A549 (cell line): ENCODE measurements around the gene OSBPL9. TPM values are rescaled to one million over a fixed set of nuclear protein-coding genes. Genes with fewer than 3 reads are reported as not detected.

Source experiments
- ATAC-seq, 2 experiments: fragments of 200-7000 bp in 1 of 2; fragments of >200 bp in 1 of 2; cut with Nextera tagmentation in 1 of 2; cut with Tn5 transposase in 1 of 2; 3 replicates each; pipeline versions ENCODE4 v1.8.0 to v1.9.1; 2018 to 2020; ENCODE audit warnings: mild to moderate bottlenecking in 1 of 2, moderate library complexity in 1 of 2
- CTCF ChIA-PET: fragments of 300-600 bp; sonication (Branson Sonifier 250); formaldehyde crosslinking; extraction: SDS; loops from one replicate; lab custom pipeline; 2021; ENCODE audit warnings: antibody characterized with exemption, inconsistent platforms; lab: Yijun Ruan, JAX
- POLR2A ChIA-PET: fragments of 350-600 bp; formaldehyde crosslinking; extraction: SDS; loops from one replicate; lab custom pipeline; 2021; ENCODE audit warnings: antibody characterized with exemption, inconsistent platforms; lab: Yijun Ruan, JAX
- DNase-seq, 2 experiments: peaks; one replicate each; pipeline versions ENCODE4 v3.0.0 to v3.0.0-alpha.2; 2011 to 2016; ENCODE audit warnings: low read depth in 1 of 2, low spot score in 1 of 2
- FAIRE-seq: peaks from 2 replicates; lab custom pipeline; 2011; peaks lifted over from hg19 to GRCh38; lab: Jason Lieb, UNC
- H3K27ac ChIP-seq, 2 experiments: fragments of >200 bp; sonication (Bioruptor Twin); formaldehyde crosslinking; 3 replicates each; pipeline ENCODE4 v1.5.1; 2016 to 2017
- H3K4me1 ChIP-seq: fragments of >200 bp; sonication (Bioruptor Twin); formaldehyde crosslinking; 3 replicates; pipeline ENCODE4 v1.6.1; 2016
- H3K4me2 ChIP-seq: fragments of >200 bp; sonication (Bioruptor Twin); formaldehyde crosslinking; 3 replicates; pipeline ENCODE4 v1.6.1; 2016
- H3K4me3 ChIP-seq: fragments of >200 bp; sonication (Bioruptor Twin); formaldehyde crosslinking; 3 replicates; pipeline ENCODE4 v1.5.1; 2016
- H3K9me3 ChIP-seq: fragments of >200 bp; sonication (Bioruptor Twin); formaldehyde crosslinking; 3 replicates; pipeline ENCODE4 v1.6.1; 2016
- CBX8 ChIP-seq: fragments of 200-600 bp; sonication (generic); IDR thresholded peaks from 2 replicates; pipeline ENCODE4 v1.6.1; 2016
- CEBPB ChIP-seq, 2 experiments: fragments of >200 bp in 1 of 2; sonication (Bioruptor Twin) in 1 of 2; formaldehyde crosslinking in 1 of 2; IDR thresholded peaks; 2 replicates each; pipeline ENCODE4 v1.6.1; 2012 to 2016
- CHD4 ChIP-seq: fragments of 200-600 bp; sonication (generic); IDR thresholded peaks from 2 replicates; pipeline ENCODE4 v1.6.1; 2016; ENCODE audit warnings: antibody characterized with exemption, mild to moderate bottlenecking, borderline replicate concordance
- FOSB ChIP-seq: fragments of 250-450 bp; sonication (Bioruptor Pico); IDR thresholded peaks from 2 replicates; pipeline ENCODE4 v1.5.0; 2020; ENCODE audit warnings: mild to moderate bottlenecking, moderate library complexity
- GATA3 ChIP-seq: IDR thresholded peaks from 2 replicates; pipeline ENCODE4 v1.6.1; 2012; ENCODE audit warnings: borderline replicate concordance
- HOXB13 ChIP-seq: fragments of 250-450 bp; sonication (Bioruptor Pico); IDR thresholded peaks from 2 replicates; pipeline ENCODE4 v1.5.0; 2020; ENCODE audit warnings: low read depth, mild to moderate bottlenecking, moderate library complexity
- HOXB5 ChIP-seq: fragments of 250-450 bp; sonication (Bioruptor Pico); IDR thresholded peaks from 2 replicates; pipeline ENCODE4 v1.5.0; 2020; ENCODE audit warnings: mild to moderate bottlenecking, moderate library complexity
- JUNB ChIP-seq: fragments of >200 bp; sonication (Bioruptor Twin); formaldehyde crosslinking; IDR thresholded peaks from 2 replicates; pipeline ENCODE4 v1.6.1; 2016
- KDM1A ChIP-seq: fragments of 200-600 bp; sonication (generic); IDR thresholded peaks from 2 replicates; pipeline ENCODE4 v1.6.1; 2016; ENCODE audit warnings: low read depth, mild to moderate bottlenecking
- MAZ ChIP-seq: fragments of 150-350 bp; IDR thresholded peaks from 2 replicates; pipeline ENCODE4 v1.6.1; 2014; ENCODE audit warnings: antibody characterized with exemption, low read depth, low read length, borderline replicate concordance
- NFE2L2 ChIP-seq: fragments of 150-350 bp; conservative IDR thresholded peaks from 2 replicates; pipeline ENCODE4 v1.6.1; 2014; ENCODE audit warnings: low read length
- PHF8 ChIP-seq: fragments of 200-600 bp; sonication (generic); IDR thresholded peaks from 2 replicates; pipeline ENCODE4 v1.6.1; 2016; ENCODE audit warnings: low read depth, mild to moderate bottlenecking, antibody characterized with exemption, moderate library complexity, borderline replicate concordance
- POLR2A ChIP-seq: IDR thresholded peaks from 2 replicates; pipeline ENCODE4 v1.6.1; 2012; ENCODE audit warnings: mild to moderate bottlenecking, low read length
- POLR2AphosphoS2 ChIP-seq: conservative IDR thresholded peaks from 2 replicates; pipeline ENCODE4 v1.6.1; 2012; ENCODE audit warnings: low read length, improper control_type of control experiment, inconsistent platforms
- RAD21 ChIP-seq, 2 experiments: fragments of >200 bp in 1 of 2; sonication (Bioruptor Twin) in 1 of 2; formaldehyde crosslinking in 1 of 2; IDR thresholded peaks in 1 of 2; conservative IDR thresholded peaks in 1 of 2; 2 replicates in 1 of 2; 3 replicates in 1 of 2; pipeline ENCODE4 v1.6.1; 2012 to 2018; ENCODE audit warnings: inconsistent platforms in 1 of 2
- RARB ChIP-seq: fragments of 250-450 bp; sonication (Bioruptor Pico); IDR thresholded peaks from 2 replicates; pipeline ENCODE4 v1.8.0; 2021; ENCODE audit warnings: mild to moderate bottlenecking, moderate library complexity
- RNF2 ChIP-seq: fragments of 200-600 bp; sonication (generic); IDR thresholded peaks from 2 replicates; pipeline ENCODE4 v1.6.1; 2016; ENCODE audit warnings: low read depth, mild to moderate bottlenecking, antibody characterized with exemption, moderate library complexity, borderline replicate concordance
- SREBF2 ChIP-seq: fragments of 450-650 bp; IDR thresholded peaks from 2 replicates; pipeline ENCODE4 v1.6.1; 2014; ENCODE audit warnings: mild to moderate bottlenecking, moderate library complexity
- TP53 ChIP-seq: fragments of 250-450 bp; sonication (Bioruptor Pico); IDR thresholded peaks from 2 replicates; pipeline ENCODE4 v1.5.0; 2021; ENCODE audit warnings: mild to moderate bottlenecking, moderate library complexity
- ZC3H11A ChIP-seq: fragments of 450-650 bp; IDR thresholded peaks from 2 replicates; pipeline ENCODE4 v1.6.1; 2014; ENCODE audit warnings: antibody characterized with exemption, mild to moderate bottlenecking
- ZSCAN20 ChIP-seq: fragments of 250-450 bp; sonication (Bioruptor Pico); IDR thresholded peaks from 2 replicates; pipeline ENCODE4 v1.8.0; 2022; ENCODE audit warnings: mild to moderate bottlenecking, moderate library complexity
- WGBS: methylation state at CpG from one replicate; pipeline ENCODE4 v1.1.6; 2017; ENCODE audit errors: missing lambda C conversion rate; 5-methylcytosine and 5-hydroxymethylcytosine counted together
- polyA plus RNA-seq, 4 experiments: library from polyadenylated mRNA; depleted of rRNA in 3 of 4; stranded (reverse); fragments of >200 nt; fragmentation: RNase III in 1 of 4; extraction: RNeasy Plus Mini Kit Qiagen cat#74134 plus additional on column Dnase treatment in 1 of 4; gene quantifications; 2 replicates in 3 of 4; 3 replicates in 1 of 4; pipeline ENCODE4 v1.2.3, GENCODE V29; 2011 to 2017
- TF ChIP-seq, protein P1 (sequence below): fragments of >200 bp; sonication (Bioruptor Twin); formaldehyde crosslinking; IDR thresholded peaks from 2 replicates; pipeline ENCODE4 v1.6.1; 2016
- TF ChIP-seq, protein P2 (sequence below): fragments of 250-450 bp; sonication (Bioruptor Pico); IDR thresholded peaks from 2 replicates; pipeline ENCODE4 v1.5.0; 2020; ENCODE audit warnings: low read depth, mild to moderate bottlenecking, moderate library complexity

Gene OSBPL9
- polyA plus RNA-seq, 2 of the 4 experiments (the other 2 are of a cell fraction) = 52.6 to 93.7 TPM

DNA sequence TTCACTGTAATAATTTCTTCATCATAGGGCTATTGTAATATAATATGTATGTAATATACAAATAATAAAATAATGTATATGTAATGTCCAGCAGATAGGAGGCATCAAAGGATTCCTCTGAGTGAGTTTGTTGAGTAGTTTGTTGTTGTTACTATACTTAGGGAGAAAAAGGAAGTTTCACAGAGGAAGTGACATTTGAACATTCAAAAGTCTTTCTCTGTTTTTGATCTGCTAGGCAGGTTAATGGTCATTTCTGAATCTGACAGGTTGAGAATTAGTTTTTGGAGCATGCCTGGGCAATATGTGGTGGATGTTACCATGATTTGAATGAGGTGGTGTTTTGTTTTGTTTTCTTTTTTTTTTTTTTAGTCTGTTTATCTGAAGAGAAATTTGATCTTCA is 159.5 kb downstream of the OSBPL9 start:
- no peak overlapping the region for H3K4me2 ChIP-seq
- TF ChIP-seq CEBPB (IDR thresholded peaks at IDR 0.05) = no peak
- no peak for TF ChIP-seq MAZ
- no peak for TF ChIP-seq PHF8
- no peak for TF ChIP-seq KDM1A
- no peak for TF ChIP-seq GATA3
- TF ChIP-seq RNF2 = no peak
- no peak for TF ChIP-seq SREBF2
- no peak for TF ChIP-seq HOXB5 (CRISPR knock-in tag)
- TF ChIP-seq, protein P1, sequence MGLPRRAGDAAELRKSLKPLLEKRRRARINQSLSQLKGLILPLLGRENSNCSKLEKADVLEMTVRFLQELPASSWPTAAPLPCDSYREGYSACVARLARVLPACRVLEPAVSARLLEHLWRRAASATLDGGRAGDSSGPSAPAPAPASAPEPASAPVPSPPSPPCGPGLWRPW = no peak
- TF ChIP-seq ZC3H11A = no peak
- TF ChIP-seq JUNB = no peak
- no peak for TF ChIP-seq TP53
- no peak for TF ChIP-seq RAD21 (conservative IDR thresholded peaks at IDR 0.05 in 1 of 2, IDR thresholded peaks at IDR 0.05 in 1 of 2)
- DNase-seq = no peak
- no peak for ATAC-seq
- no peaks in the 10 kb centered on the region for H3K9me3 ChIP-seq
- no peaks in the 10 kb centered on the region for H3K4me1 ChIP-seq
- CTCF ChIA-PET = interaction anchor here (1.2 to 1.3 kb wide), 2 partner anchors 8 to 149 kb away, joined by 4 read pairs; no protein-coding TSS in a partner anchor
- no peak overlapping the region for H3K4me3 ChIP-seq
- H3K27ac ChIP-seq = no peak overlapping the region
- no peak for FAIRE-seq
- POLR2A ChIA-PET = no interaction called here

DNA sequence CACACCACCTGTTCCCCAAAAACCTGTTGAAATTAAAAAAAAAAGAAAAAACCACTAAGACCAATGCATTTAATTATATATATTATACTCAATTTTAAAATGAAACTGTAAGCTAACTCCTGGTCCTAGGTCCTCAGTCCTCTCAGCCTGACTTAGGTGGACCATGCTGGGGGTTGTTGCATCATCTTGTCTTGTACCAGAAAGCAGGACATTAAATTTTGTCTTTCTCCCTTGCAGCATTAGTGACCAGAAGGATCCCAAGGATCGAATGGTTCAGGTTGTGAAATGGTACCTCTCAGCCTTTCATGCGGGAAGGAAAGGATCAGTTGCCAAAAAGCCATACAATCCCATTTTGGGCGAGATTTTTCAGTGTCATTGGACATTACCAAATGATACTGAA is 164.0 kb downstream of the OSBPL9 start:
- TF ChIP-seq NFE2L2 = no peak
- TF ChIP-seq JUNB = no peak
- no peak for TF ChIP-seq POLR2AphosphoS2
- no peak for TF ChIP-seq HOXB5 (CRISPR knock-in tag)
- TF ChIP-seq HOXB13 (CRISPR knock-in tag) = no peak
- no peak overlapping the region for H3K4me3 ChIP-seq
- CTCF ChIA-PET = interaction anchor here (1.0 kb wide), 1 partner anchor 14 kb away, joined by 3 read pairs; no protein-coding TSS in a partner anchor
- no peak overlapping the region for H3K4me2 ChIP-seq
- no peaks in the 10 kb centered on the region for H3K4me1 ChIP-seq
- no peaks in the 10 kb centered on the region for H3K9me3 ChIP-seq
- DNase-seq (no peak), FAIRE-seq (no peak), ATAC-seq (no peak)
- WGBS = 86% methylated on average over 3 of the region's 3 CpGs
- H3K27ac ChIP-seq = no peak overlapping the region
- POLR2A ChIA-PET = no interaction called here

DNA sequence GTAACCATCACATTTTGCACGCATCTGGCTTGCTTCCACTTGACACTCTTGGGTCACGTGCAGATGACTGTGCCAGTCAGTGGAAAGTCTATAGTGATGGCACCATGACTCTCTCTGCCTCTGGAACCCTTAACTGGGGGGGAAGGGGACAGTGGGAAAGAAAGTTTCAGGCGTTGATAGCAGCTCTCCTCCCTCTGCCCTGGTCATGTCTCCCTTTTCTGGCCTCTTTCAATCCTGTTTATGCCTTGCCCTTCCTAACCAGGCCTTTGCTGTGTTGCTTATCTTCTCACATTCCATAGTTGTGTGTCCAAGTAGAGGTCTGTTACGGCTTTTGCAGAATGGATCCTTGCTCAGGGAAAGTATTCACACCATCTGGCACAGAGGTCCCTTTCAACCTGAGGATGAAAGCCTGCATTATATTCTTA is 168.1 kb downstream of the OSBPL9 start:
- no peak overlapping the region for H3K27ac ChIP-seq
- ATAC-seq = no peak; a peak in 1 of 6 replicates
- no peak overlapping the region for H3K4me3 ChIP-seq
- H3K9me3 ChIP-seq = no peaks in the 10 kb centered on the region
- CTCF ChIA-PET = interaction anchor here (1.3 kb wide), 1 partner anchor 16 kb away, joined by 3 read pairs; no protein-coding TSS in a partner anchor
- TF ChIP-seq CHD4 (no peak), CBX8 (no peak), FOSB (no peak), POLR2A (no peak), HOXB5 (CRISPR knock-in tag) (no peak), ZSCAN20 (CRISPR knock-in tag) (no peak), RNF2 (no peak)
- TF ChIP-seq, protein P2, sequence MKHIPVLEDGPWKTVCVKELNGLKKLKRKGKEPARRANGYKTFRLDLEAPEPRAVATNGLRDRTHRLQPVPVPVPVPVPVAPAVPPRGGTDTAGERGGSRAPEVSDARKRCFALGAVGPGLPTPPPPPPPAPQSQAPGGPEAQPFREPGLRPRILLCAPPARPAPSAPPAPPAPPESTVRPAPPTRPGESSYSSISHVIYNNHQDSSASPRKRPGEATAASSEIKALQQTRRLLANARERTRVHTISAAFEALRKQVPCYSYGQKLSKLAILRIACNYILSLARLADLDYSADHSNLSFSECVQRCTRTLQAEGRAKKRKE (CRISPR knock-in tag) = no peak
- TF ChIP-seq, all 56 proteins: peak for 0
- no peak overlapping the region for H3K4me2 ChIP-seq
- FAIRE-seq (no peak), DNase-seq (no peak)
- POLR2A ChIA-PET = no interaction called here
- WGBS = 93% methylated on average over 4 of the region's 4 CpGs
- no peaks in the 10 kb centered on the region for H3K4me1 ChIP-seq

DNA sequence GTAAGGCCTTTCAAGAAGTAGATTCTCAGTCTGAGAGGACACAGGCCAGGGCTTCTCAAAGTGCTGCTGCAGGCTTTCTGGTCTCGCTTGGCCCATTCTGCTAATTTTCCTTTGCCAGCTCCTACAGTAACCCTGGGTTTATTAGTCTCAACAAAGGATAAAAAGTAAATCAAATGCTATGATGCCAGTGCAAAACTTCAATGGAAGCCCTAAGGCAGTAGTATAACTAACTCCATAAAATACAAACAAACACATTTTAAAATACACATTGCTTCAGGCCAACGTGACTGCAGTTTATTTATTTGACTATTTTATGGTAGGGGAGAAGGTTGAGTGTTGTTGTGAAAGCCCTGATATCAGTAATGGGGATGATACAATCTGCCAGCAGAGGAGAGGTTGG is 172.0 kb downstream of the OSBPL9 start:
- CTCF ChIA-PET = interaction anchor here (2.1 kb wide), 1 partner anchor 20 kb away, joined by 10 read pairs; no protein-coding TSS in a partner anchor
- TF ChIP-seq RNF2 (no peak), RARB (CRISPR knock-in tag) (no peak), JUNB (no peak)
- TF ChIP-seq, all 56 proteins: peak for 0
- no peak for DNase-seq
- ATAC-seq = no peak
- no peak overlapping the region for H3K4me3 ChIP-seq
- WGBS = 71% methylated on average over 2 of the region's 2 CpGs
- H3K4me1 ChIP-seq = no peaks in the 10 kb centered on the region
- H3K4me2 ChIP-seq = no peak overlapping the region
- no peak overlapping the region for H3K27ac ChIP-seq
- no peak for FAIRE-seq
- POLR2A ChIA-PET = no interaction called here
- no peaks in the 10 kb centered on the region for H3K9me3 ChIP-seq
